Raji (cell line): ENCODE results near the gene HOXA9.

Source experiments
- POLR2A ChIP-seq: IDR thresholded peaks from 2 replicates; pipeline ENCODE4 v1.6.1; 2011; ENCODE audit warnings: low read depth, low read length, control low read depth; ENCODE audit not compliant: insufficient read depth

Gene HOXA9

GRCh38 chr7:27131390-27131819 is 33.9 kb downstream of the HOXA9 start:
- no peak for TF ChIP-seq POLR2A

GRCh38 chr7:27130540-27131389 is 34.6 kb downstream of the HOXA9 start, which contains the start of gene HOXA4:
TSS of gene HOXA4 (minus strand) at chr7:27130757. CDS start at chr7:27130733, 24 bp downstream.
- no peak for TF ChIP-seq POLR2A

GRCh38 chr7:27129729-27130539 is 35.4 kb downstream of the HOXA9 start:
- no peak for TF ChIP-seq POLR2A

- TF ChIP-seq POLR2A: no peak
Observed at GRCh38 chr7:27128776-27129728, 36.3 kb downstream of the HOXA9 start.

GRCh38 chr7:27128034-27128433 is 37.3 kb downstream of the HOXA9 start:
- no peak for TF ChIP-seq POLR2A

GRCh38 chr7:27126596-27127327 is 38.6 kb downstream of the HOXA9 start:
- no peak for TF ChIP-seq POLR2A

- no peak for TF ChIP-seq POLR2A
Observed at GRCh38 chr7:27125986-27126394, 39.3 kb downstream of the HOXA9 start.

- no peak for TF ChIP-seq POLR2A
Observed at GRCh38 chr7:27124902-27125689, 40.2 kb downstream of the HOXA9 start.

- TF ChIP-seq POLR2A: no peak
Observed at GRCh38 chr7:27124096-27124901, 41.0 kb downstream of the HOXA9 start.

- TF ChIP-seq POLR2A: no peak
Observed at GRCh38 chr7:27123477-27124053, 41.8 kb downstream of the HOXA9 start.

- TF ChIP-seq POLR2A: no peak
Observed at GRCh38 chr7:27123007-27123476, 42.3 kb downstream of the HOXA9 start.
